Panc1 (cell line): ENCODE data around the gene ZNF414. TPM values are rescaled to one million over a fixed set of nuclear protein-coding genes. Genes with fewer than 3 reads are reported as not detected.

Experiments used
- ATAC-seq: fragments of 200-7000 bp; cut with Tn5 transposase; 2 replicates; pipeline ENCODE4 v1.9.1; 2020; ENCODE audit warnings: mild to moderate bottlenecking, moderate library complexity
- Bru-seq: library from RNA; stranded (reverse); fragments of 400-500 nt; gene quantifications from one replicate; lab custom pipeline; 2021; lab: Mats Ljungman, UMichigan
- BruChase-seq, 2 experiments: library from RNA; stranded (reverse); fragments of 400-500 nt; gene quantifications; one replicate each; lab custom pipeline; 2021; lab: Mats Ljungman, UMichigan
- BruUV-seq: library from RNA; stranded (reverse); fragments of 400-500 nt; replicated peaks from 2 replicates; lab custom pipeline; 2021; lab: Mats Ljungman, UMichigan
- CTCF ChIA-PET: fragments of 300-600 bp; sonication (Branson Sonifier 250); formaldehyde crosslinking; loops from one replicate; lab custom pipeline; 2022; ENCODE audit warnings: antibody characterized with exemption; lab: Charles Lee
- POLR2A ChIA-PET: fragments of 300-600 bp; sonication (Branson Sonifier 250); formaldehyde crosslinking; loops from one replicate; lab custom pipeline; 2022; ENCODE audit warnings: antibody characterized with exemption; lab: Charles Lee
- DNase-seq: peaks from one replicate; pipeline ENCODE4 v3.0.0-alpha.2; 2010; ENCODE audit warnings: low read depth, low spot score
- H3K27ac ChIP-seq: 2 replicates; pipeline ENCODE4 v1.5.1; 2011; ENCODE audit warnings: mild to moderate bottlenecking, low read length, inconsistent platforms
- H3K27me3 ChIP-seq: fragments of 200-500 bp; sonication (Bioruptor generic); 2 replicates; pipeline ENCODE4 v1.6.0; 2014; ENCODE audit warnings: low read length, inconsistent platforms; ENCODE audit not compliant: control insufficient read depth, insufficient read depth
- H3K36me3 ChIP-seq: fragments of 200-500 bp; sonication (Bioruptor generic); 2 replicates; pipeline ENCODE4 v1.5.1; 2014; ENCODE audit warnings: inconsistent platforms, mild to moderate bottlenecking, low read length, moderate library complexity; ENCODE audit not compliant: control insufficient read depth, insufficient read depth
- H3K4me1 ChIP-seq: 2 replicates; pipeline ENCODE4 v1.5.1; 2011; ENCODE audit warnings: inconsistent platforms, mild to moderate bottlenecking, low read length, moderate library complexity; ENCODE audit not compliant: control insufficient read depth, insufficient read depth
- H3K4me3 ChIP-seq, 2 experiments: 2 replicates each; pipeline ENCODE4 v1.5.1; 2011 to 2012; ENCODE audit warnings: low read depth in 2 of 2, low read length in 2 of 2, mild to moderate bottlenecking in 2 of 2, inconsistent platforms in 1 of 2, moderate library complexity in 1 of 2
- H3K9me3 ChIP-seq: fragments of 200-500 bp; sonication (Bioruptor generic); 2 replicates; pipeline ENCODE4 v1.5.1; 2014; ENCODE audit warnings: low read depth, mild to moderate bottlenecking, inconsistent platforms, low read length, moderate library complexity; ENCODE audit not compliant: control insufficient read depth, insufficient read depth
- POLR2AphosphoS5 ChIP-seq: IDR thresholded peaks from 2 replicates; pipeline ENCODE4 v1.6.1; 2012; ENCODE audit warnings: mild to moderate bottlenecking, low read depth, low read length, moderate library complexity
- SIN3A ChIP-seq: IDR thresholded peaks from 2 replicates; pipeline ENCODE4 v1.6.1; 2012; ENCODE audit warnings: low read depth, mild to moderate bottlenecking, low read length, moderate library complexity, borderline replicate concordance; ENCODE audit not compliant: insufficient read depth
- TCF7L2 ChIP-seq: IDR thresholded peaks from 2 replicates; pipeline ENCODE4 v1.6.1; 2011; ENCODE audit warnings: mild to moderate bottlenecking, low read depth, low read length, inconsistent platforms
- in situ Hi-C: cut with HindIII; loops from 2 replicates; pipeline ENCODE4 v1.10.0; 2016; ENCODE audit warnings: low sequenced_read_pairs, low pct_unique_long_range_greater_than_20kb
- intact Hi-C: fragments of 100-400 bp; cut with micrococcal nuclease; formaldehyde crosslinking; loops from one replicate; pipeline ENCODE4 v1.10.0; 2022; ENCODE audit not compliant: unreplicated experiment
- long read RNA-seq: library from polyadenylated mRNA; unstranded; transcript quantifications from one replicate; pipeline ENCODE4 v2.0.0, GENCODE V29; 2021; ENCODE audit not compliant: unreplicated experiment
- polyA plus RNA-seq: library from polyadenylated mRNA; unstranded; fragments of >200 nt; gene quantifications from one replicate; pipeline ENCODE4 v1.2.1, GENCODE V29; 2012; ENCODE audit warnings: missing spikeins; ENCODE audit not compliant: insufficient read length
- total RNA-seq: library from RNA; stranded (reverse); gene quantifications from one replicate; pipeline ENCODE4 v1.2.1, GENCODE V29; 2021; ENCODE audit not compliant: unreplicated experiment
- TF ChIP-seq, protein P1 (sequence below), 2 experiments: IDR thresholded peaks; 2 replicates each; pipeline ENCODE4 v1.6.1; 2011 to 2012; ENCODE audit warnings: low read depth in 2 of 2, control low read depth in 1 of 2, low read length in 1 of 2, mild to moderate bottlenecking in 1 of 2, moderate library complexity in 1 of 2; ENCODE audit not compliant: insufficient read depth in 1 of 2
- TF ChIP-seq, protein P2 (sequence below): fragments of 450-650 bp; IDR thresholded peaks from 2 replicates; pipeline ENCODE4 v1.5.1; 2017; ENCODE audit warnings: mild to moderate bottlenecking

Gene ZNF414, protein sequence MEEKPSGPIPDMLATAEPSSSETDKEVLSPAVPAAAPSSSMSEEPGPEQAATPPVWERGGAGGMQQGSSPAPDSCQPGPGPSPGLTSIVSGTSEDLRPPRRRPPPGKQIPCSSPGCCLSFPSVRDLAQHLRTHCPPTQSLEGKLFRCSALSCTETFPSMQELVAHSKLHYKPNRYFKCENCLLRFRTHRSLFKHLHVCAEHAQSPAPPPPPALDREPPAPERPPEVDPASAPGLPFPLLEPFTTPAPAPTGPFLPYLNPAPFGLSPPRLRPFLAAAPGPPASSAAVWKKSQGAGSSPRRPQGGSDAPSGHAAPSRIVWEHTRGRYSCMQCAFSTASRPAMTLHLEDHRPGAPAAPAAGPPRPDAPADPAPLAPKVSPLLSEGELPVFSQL
- total RNA-seq (37.1 TPM), Bru-seq, nascent RNA (percentile 57 among the genes with signal in this experiment), BruChase-seq, experiment 1, labeled RNA remaining after a 2-hour chase (percentile 56 among the genes with signal in this experiment), BruChase-seq, experiment 2, labeled RNA remaining after a 6-hour chase (percentile 60 among the genes with signal in this experiment)
- polyA plus RNA-seq = 54.1 TPM
- long read RNA-seq, transcript ZNF414-202 (8 exons, 2,300 nt) = major isoform, 5 of 19 reads
- long read RNA-seq, partial matches to known transcripts = 3 of 19 reads
- long read RNA-seq, other reads (novel, unspliced or antisense) = 9 of 19 reads

DNA sequence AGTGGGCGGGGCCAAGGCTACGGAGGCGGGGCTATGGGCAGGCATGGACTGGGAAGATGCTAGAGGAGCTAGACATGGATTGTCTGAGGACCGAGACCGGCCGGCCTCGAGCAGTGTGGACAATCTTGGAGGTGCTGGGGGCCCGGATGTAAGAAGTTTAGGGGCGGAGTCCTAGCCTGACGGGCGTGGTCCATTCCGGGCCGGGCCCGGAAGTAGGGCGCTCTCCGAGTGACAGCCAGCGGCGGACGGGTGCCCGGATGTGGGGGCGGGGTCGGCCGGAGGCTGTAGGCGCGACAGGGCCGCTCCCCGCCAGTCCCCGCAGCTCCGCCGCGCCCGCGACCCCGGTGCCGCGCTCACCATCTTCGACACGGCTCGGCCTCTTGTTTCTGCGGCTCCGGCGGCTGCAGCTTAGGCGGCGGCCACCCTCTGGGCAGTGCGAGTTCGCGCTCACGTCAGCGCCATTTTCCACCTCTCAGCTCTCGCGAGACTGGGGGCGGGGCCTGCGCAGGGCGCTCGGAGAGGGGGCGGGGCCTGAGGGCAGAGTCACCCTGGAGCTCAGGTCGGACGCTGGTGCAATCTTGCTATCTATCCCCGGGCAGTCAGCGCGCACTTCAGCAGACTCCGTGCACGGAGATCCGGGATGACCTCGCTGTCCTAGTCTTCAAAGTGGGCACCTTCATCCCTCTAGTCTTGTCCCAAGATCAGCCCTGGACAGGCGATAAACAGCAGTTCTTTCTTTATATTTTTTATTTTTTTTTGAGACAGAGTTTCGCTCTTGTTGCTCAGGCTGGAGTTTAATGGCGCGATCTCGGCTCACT lies at the start of gene ZNF414:
Gene ZNF414, minus strand, starts transcription at position 481 of the 818 bp plus-strand sequence. Its CDS starts 121 bp downstream, at position 360.
- Histone ChIP-seq H3K4me3 (peak within 1 kb of the TSS; percentile 55 to 67), H3K27ac (peak within 1 kb of the TSS; percentile 91), H3K9me3 (no peaks in the 10 kb centered on the region), H3K36me3 (no peaks in the 10 kb centered on the region), H3K27me3 (no peaks in the 10 kb centered on the region), H3K4me1 (peaks cover 9% of the 10 kb centered on the region)
- TF ChIP-seq SIN3A (peak; percentile 91; the same call in 1 of the 2 replicates), TCF7L2 (no peak), POLR2AphosphoS5 (peak; percentile 87)
- intact Hi-C loops = no loop called here
- DNase-seq (peak; percentile 62), ATAC-seq (peak; percentile 97)
- CTCF ChIA-PET = interaction anchor here (1.5 kb wide), 1 partner anchor 64 kb away, joined by 5 read pairs; the partner anchor contains the start of gene MYO1F
- in situ Hi-C loops = no loop called here
- POLR2A ChIA-PET = interaction anchor here (0.5 to 0.6 kb wide), 3 partner anchors 11 to 98 kb away, joined by 5 to 6 read pairs (median 6); no protein-coding TSS in a partner anchor
- BruUV-seq = TSS peak; percentile 91

DNA sequence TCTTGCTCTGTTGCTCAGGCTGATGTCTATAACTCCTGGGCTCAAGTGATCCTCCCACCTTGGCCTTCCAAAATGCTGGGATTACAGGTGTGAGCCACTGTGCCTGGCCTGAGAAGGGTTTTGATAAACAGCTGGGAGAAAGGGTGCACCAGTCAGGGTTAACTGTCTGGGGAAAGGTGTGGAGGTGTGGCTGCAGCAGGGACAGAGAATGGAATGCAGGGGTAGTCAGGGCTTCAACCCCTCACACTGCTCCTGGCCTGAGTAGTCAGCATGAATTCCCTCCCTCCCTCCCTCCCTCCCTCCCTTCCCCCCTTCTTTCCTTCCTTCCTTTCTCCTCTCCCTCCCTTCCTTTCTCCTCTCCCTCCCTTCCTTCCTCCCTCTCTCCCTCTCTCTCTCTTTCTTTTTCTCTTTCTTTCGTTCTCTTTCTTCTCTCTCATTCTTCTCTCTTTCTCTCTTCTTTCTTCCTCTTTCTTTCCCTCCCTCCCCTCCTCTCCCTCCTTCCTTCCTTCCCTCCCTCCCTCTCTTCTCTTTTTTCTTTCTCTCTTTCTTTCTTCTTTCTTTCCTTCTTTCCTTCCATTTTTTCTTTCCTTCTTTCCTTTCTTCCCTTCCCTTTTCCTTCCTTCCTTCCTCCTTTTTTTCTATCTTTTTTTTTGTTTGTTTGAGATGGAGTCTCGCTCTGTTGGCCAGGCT lies 47.3 kb upstream of the ZNF414 start:
- H3K27me3 ChIP-seq = no peaks in the 10 kb centered on the region
- CTCF ChIA-PET = interaction anchor here (0.7 kb wide), 1 partner anchor 208 kb away, joined by 5 read pairs; no protein-coding TSS in a partner anchor
- 0 out of 2 replicates have a peak, but pooled peaks have one; percentile 45 for ATAC-seq
- no peak overlapping the region for H3K4me3 ChIP-seq
- H3K27ac ChIP-seq = no peak overlapping the region
- no peaks in the 10 kb centered on the region for H3K36me3 ChIP-seq
- H3K9me3 ChIP-seq = no peaks in the 10 kb centered on the region
- BruUV-seq = no TSS peak
- intact Hi-C loops (no loop called here), in situ Hi-C loops (no loop called here)
- H3K4me1 ChIP-seq = no peaks in the 10 kb centered on the region
- POLR2A ChIA-PET = no interaction called here
- DNase-seq = no peak
- TF ChIP-seq TCF7L2 = no peak
- TF ChIP-seq, protein P1, sequence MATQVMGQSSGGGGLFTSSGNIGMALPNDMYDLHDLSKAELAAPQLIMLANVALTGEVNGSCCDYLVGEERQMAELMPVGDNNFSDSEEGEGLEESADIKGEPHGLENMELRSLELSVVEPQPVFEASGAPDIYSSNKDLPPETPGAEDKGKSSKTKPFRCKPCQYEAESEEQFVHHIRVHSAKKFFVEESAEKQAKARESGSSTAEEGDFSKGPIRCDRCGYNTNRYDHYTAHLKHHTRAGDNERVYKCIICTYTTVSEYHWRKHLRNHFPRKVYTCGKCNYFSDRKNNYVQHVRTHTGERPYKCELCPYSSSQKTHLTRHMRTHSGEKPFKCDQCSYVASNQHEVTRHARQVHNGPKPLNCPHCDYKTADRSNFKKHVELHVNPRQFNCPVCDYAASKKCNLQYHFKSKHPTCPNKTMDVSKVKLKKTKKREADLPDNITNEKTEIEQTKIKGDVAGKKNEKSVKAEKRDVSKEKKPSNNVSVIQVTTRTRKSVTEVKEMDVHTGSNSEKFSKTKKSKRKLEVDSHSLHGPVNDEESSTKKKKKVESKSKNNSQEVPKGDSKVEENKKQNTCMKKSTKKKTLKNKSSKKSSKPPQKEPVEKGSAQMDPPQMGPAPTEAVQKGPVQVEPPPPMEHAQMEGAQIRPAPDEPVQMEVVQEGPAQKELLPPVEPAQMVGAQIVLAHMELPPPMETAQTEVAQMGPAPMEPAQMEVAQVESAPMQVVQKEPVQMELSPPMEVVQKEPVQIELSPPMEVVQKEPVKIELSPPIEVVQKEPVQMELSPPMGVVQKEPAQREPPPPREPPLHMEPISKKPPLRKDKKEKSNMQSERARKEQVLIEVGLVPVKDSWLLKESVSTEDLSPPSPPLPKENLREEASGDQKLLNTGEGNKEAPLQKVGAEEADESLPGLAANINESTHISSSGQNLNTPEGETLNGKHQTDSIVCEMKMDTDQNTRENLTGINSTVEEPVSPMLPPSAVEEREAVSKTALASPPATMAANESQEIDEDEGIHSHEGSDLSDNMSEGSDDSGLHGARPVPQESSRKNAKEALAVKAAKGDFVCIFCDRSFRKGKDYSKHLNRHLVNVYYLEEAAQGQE (IDR thresholded peaks at IDR 0.05; ENCODE audit: insufficient read depth in 1 of 2, low read depth in 2 of 2, low read length in 1 of 2) = no peak
- TF ChIP-seq SIN3A = no peak
- TF ChIP-seq, protein P2, sequence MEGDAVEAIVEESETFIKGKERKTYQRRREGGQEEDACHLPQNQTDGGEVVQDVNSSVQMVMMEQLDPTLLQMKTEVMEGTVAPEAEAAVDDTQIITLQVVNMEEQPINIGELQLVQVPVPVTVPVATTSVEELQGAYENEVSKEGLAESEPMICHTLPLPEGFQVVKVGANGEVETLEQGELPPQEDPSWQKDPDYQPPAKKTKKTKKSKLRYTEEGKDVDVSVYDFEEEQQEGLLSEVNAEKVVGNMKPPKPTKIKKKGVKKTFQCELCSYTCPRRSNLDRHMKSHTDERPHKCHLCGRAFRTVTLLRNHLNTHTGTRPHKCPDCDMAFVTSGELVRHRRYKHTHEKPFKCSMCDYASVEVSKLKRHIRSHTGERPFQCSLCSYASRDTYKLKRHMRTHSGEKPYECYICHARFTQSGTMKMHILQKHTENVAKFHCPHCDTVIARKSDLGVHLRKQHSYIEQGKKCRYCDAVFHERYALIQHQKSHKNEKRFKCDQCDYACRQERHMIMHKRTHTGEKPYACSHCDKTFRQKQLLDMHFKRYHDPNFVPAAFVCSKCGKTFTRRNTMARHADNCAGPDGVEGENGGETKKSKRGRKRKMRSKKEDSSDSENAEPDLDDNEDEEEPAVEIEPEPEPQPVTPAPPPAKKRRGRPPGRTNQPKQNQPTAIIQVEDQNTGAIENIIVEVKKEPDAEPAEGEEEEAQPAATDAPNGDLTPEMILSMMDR = no peak
- TF ChIP-seq POLR2AphosphoS5 = no peak
